Measurements from ENCODE around the gene SPATA45.

- no peak for TF ChIP-seq CTCF (IDR thresholded peaks at IDR 0.05)
- no peak for TF ChIP-seq POLR2A (IDR thresholded peaks at IDR 0.05)
These were observed 66.2 kb downstream of the SPATA45 start for GRCh38 chr1:212781225-212781624.
